ENCODE results near the gene FAM89A.
"Not testable (repeated sequence)": the region's sequence is repeated elsewhere in the genome, so short reads cannot be mapped to it uniquely, and the experiment has no call there.

The FAM89A gene

DNA sequence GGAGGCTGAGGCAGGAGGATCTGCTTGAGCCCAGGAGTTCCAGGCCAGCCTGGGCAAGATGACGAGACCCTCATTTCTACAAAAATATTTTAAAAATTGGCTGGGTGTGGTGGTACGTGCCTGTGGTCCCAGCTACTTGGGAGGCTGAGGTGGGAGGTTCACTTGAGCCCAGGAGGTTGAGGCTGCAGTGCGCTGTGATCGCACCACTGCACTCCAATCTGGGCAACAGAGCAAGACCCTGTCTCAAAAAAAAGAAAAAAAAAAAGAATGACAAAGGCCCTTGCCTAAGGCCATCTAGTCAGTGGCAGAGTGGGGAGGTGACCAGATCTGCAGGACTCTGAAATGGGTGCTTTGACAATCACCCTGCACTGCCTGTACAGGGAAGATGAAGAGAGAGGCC is 10.8 kb downstream of the FAM89A start:
- not testable (repeated sequence) for DNase-seq

GRCh38 chr1:231028682-231029081 is 11.4 kb downstream of the FAM89A start:
- no peak for DNase-seq

DNA sequence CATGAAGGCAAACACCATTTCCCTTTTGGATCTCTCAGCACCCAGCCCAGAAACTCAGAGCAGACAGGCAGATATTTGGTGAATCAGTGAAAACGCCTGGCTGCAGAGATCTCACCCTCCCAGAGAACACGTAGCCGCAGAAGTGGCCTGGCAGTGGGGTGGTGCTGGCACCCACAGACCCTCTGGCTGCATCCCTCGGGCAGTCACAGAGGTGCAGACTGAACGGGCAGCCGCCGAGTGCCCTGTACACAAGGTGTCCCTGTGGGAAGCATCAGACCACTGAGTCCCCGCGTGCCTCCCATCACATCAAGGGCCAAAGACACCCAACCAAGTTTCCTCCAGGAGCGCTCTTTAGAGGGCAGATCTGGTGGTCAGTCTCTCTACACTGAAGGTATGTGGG is 12.1 kb downstream of the FAM89A start:
- DNase-seq = no peak

- DNase-seq = no peak
These were observed 12.7 kb downstream of the FAM89A start for GRCh38 chr1:231027136-231027925.

GRCh38 chr1:231026576-231026975 is 13.5 kb downstream of the FAM89A start:
- DNase-seq = no peak

GRCh38 chr1:231023150-231023549 is 16.9 kb downstream of the FAM89A start:
- no peak for DNase-seq

GRCh38 chr1:231022543-231022942 is 17.5 kb downstream of the FAM89A start:
- DNase-seq = not testable (repeated sequence)

GRCh38 chr1:231021540-231022031 is 18.5 kb downstream of the FAM89A start:
- DNase-seq = no peak

DNA sequence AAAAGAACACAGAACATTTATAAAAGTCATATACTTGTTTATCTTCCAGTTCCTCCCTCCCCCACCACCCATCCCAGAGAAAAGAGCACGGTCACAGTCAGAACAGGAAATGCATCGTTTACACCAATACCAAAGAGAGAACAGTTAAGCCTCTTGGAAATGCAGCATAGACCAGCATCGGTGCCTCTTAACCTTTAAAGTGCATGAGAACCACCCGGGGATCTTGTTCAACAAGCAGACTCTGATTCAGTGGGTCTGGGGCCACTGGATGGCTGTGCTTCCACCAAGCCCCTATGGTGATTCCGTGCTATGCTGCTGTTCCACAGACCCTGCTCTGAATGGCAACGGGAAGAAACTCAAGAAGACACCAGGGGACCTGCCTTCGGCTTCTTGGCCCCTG is 19.2 kb downstream of the FAM89A start:
- no peak for DNase-seq

DNA sequence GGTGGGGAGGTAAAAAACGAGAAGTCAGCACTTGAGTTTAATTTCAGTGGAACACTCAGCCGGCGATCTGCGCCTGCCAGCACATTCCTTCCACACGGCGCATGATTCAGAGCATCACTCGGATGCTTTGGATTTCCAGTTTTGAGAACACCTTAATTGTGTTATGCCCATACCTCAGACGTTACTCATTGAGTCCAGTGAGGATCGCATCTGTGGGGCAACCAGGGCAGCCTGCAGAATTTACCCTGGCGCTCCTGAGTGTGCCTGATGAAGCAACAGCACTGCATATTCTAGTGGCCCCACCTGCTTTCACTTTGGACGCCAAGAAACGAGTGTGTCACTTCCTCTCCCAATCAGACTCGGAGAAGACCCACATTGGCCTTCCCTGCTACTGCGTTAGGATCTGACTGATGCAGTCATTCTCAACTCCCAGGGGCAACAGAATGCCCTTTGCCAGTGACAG is 19.9 kb downstream of the FAM89A start:
- no peak for DNase-seq

GRCh38 chr1:231019711-231020110 is 20.3 kb downstream of the FAM89A start:
- no peak for DNase-seq

GRCh38 chr1:231016966-231017365 is 23.1 kb downstream of the FAM89A start:
- DNase-seq = no peak

- no peak for DNase-seq
These were observed 23.8 kb downstream of the FAM89A start for GRCh38 chr1:231016234-231016633.

DNA sequence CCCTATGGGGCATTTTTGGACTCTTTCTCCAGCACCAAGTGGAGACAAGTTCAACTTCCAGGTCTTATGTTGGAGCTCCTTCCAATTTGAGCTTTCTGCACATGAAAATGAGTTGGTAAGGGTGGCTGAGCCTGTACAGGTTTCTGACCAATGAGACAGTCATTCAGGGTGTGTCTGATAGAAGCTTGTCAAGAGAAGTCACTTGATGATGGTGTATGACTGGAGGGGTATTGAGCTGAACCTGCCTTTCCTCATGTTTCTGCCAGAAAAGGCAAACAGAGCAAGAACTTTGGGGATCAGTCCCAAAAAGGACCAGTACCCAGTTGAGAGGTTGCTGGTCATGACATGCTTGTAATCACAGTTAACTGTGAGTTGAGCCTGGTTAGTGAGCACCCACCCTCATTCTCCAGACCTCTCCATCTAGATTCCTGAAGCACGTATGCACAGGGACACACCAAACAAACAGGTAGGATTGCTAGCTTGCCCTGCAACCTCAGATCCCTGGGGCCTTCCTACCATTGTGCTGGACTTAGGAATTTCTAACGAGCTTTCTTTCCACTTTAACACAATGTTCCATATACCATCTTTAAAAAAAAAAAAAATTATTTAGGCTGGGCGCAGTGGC is 26.6 kb downstream of the FAM89A start:
- DNase-seq = no peak

GRCh38 chr1:231011963-231012362 is 28.1 kb downstream of the FAM89A start:
- no peak for DNase-seq

DNA sequence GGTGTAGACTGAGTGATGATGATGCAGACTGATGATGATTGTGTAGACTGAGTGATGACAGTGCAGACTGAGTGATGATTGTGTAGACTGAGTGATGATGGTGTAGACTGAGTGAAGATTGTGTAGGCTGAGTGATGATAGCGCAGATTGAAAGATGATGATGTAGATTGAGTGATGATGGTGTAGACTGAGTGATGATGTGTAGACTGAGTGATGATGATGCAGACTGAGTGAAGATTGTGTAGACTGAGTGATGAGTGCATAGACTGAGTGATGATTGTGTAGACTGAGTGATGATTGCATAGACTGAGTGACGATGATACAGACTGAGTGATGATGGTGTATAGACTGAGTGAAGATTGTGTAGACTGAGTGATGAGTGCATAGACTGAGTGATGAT is 28.7 kb downstream of the FAM89A start:
- no peak for DNase-seq

- DNase-seq = not testable (repeated sequence)
These were observed 32.5 kb downstream of the FAM89A start for GRCh38 chr1:231007535-231007934.

GRCh38 chr1:231001892-231002291 is 38.2 kb downstream of the FAM89A start:
- no peak for DNase-seq

GRCh38 chr1:231000639-231001038 is 39.4 kb downstream of the FAM89A start:
- DNase-seq = no peak

DNA sequence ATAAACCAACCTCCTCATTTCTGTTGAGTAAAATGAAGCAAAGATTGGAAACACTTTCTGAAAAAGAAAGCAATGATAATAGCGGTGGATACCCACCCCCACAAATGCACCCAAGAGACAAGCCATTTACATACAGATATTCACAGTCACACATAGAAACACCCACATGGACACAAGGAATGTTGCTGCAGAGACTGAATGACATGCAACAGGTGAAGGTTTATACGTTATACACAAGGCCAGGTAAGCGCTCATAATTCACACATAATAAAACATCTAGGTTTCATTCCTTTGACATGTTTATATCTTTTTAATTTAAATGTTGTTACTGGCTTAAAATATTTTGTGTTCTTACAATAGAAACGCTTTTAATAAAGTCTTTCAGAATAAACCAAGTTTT is 39.9 kb downstream of the FAM89A start:
- no peak for DNase-seq

- no peak for DNase-seq
These were observed 45.2 kb downstream of the FAM89A start for GRCh38 chr1:230994860-230995259.

GRCh38 chr1:230992100-230992774 is 47.8 kb downstream of the FAM89A start:
- DNase-seq = no peak

DNA sequence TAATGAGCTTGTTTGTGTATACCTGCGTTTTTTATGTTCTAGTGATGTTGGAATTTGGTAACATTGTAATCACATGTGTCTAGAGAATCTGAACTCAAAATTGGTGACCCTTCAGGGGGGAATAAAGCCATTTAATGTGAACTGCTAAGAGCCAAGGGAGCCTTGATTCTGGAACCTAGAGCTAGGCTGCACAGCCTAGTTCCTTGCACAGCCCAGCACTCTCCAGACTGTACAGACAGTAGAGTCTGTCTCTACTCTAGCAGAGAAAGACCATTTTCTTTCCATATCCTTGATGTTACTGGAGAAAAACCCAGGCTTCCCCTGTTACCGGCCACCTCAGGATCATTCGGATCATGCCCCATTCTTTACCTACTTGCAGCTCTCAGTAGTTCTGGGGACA is 52.6 kb downstream of the FAM89A start:
- DNase-seq = no peak

- no peak for DNase-seq
These were observed 53.1 kb downstream of the FAM89A start for GRCh38 chr1:230986976-230987375.

Data from GF-D8 (cell line).